Measurements from ENCODE around the gene PJVK. TPM values are rescaled to one million over a fixed set of nuclear protein-coding genes. Genes with fewer than 3 reads are reported as not detected.
A peak's percentile ranks its signal among the peaks of the same experiment; 100 is the strongest.

Gene PJVK
- total and polyA plus RNA-seq, 2 of the 4 experiments (the other 2 are of a cell fraction): 0.72 to 2.4 TPM

- Histone ChIP-seq H3K27ac (ENCODE audit: insufficient read depth, low read length) (no peak overlapping the region), H3K4me2 (ENCODE audit: low read depth, low read length) (no peak overlapping the region), H4K8ac (ENCODE audit: low read depth in 2 of 2, low read length in 2 of 2) (no peak overlapping the region), H2AK5ac (ENCODE audit: low read depth, low read length) (no peak overlapping the region), H4K20me1 (ENCODE audit: insufficient read depth, low read length) (no peaks in the 10 kb centered on the region), H3K36me3 (ENCODE audit: control insufficient read depth, insufficient read depth, low read length) (peaks cover 12% of the 10 kb centered on the region), H3K4me1 (ENCODE audit: control insufficient read depth, insufficient read depth, low read length) (no peaks in the 10 kb centered on the region), H3K9me3 (ENCODE audit: control insufficient read depth, insufficient read depth, low read length) (peaks cover 2% of the 10 kb centered on the region; the same call in 1 of the 2 replicates), H2AFZ (replicated peaks; ENCODE audit: low read length, poor library complexity) (no peak overlapping the region), H3K9me1 (ENCODE audit: insufficient read depth, low read length) (peaks cover 11% of the 10 kb centered on the region; the same call in 1 of the 2 replicates), H3K23ac (ENCODE audit: low read depth, low read length) (no peak overlapping the region), H4K91ac (ENCODE audit: insufficient read depth, low read depth, low read length) (no peak overlapping the region), H3K18ac (ENCODE audit: low read depth, low read length) (no peak overlapping the region), H3K9ac (ENCODE audit: low read depth, low read length) (no peak overlapping the region), H2BK15ac (ENCODE audit: low read depth, low read length) (no peak overlapping the region), H3K56ac (ENCODE audit: extremely low read depth, insufficient read depth, low read length) (no peak overlapping the region), H2BK120ac (ENCODE audit: low read depth, low read length) (no peak overlapping the region), H4K5ac (ENCODE audit: low read depth, low read length) (no peak overlapping the region), H2BK5ac (ENCODE audit: low read depth, low read length, poor library complexity, severe bottlenecking) (no peak overlapping the region), H3K4ac (ENCODE audit: low read depth, low read length) (no peak overlapping the region), H2BK20ac (ENCODE audit: low read depth, low read length) (no peak overlapping the region), H3K27me3 (ENCODE audit: control insufficient read depth, insufficient read depth, low read length) (no peaks in the 10 kb centered on the region), H2AK9ac (replicated peaks; ENCODE audit: low read depth, low read length, poor library complexity) (no peak overlapping the region), H3K14ac (replicated peaks; ENCODE audit: low read depth, low read length) (no peak overlapping the region), H3K79me1 (ENCODE audit: low read depth in 1 of 2, low read length in 2 of 2) (peaks cover 7 to 21% of the 10 kb centered on the region in 2 experiments), H3K4me3 (ENCODE audit: insufficient read depth, low read depth, low read length) (no peak overlapping the region)
- DNase-seq: no peak
- in situ Hi-C loops (cut with MboI; ENCODE audit: low sequenced_read_pairs): no loop called here
- dilution Hi-C loops (cut with HindIII; ENCODE audit: low sequenced_read_pairs, unreplicated experiment): no loop called here
- WGBS, 2 experiments (ENCODE audit: extremely low coverage in 2 of 2, insufficient read length in 1 of 2): no CpG with 5 or more reads among the region's 2 CpGs
- no TSS peak for BruUV-seq (replicated peaks)
- TF ChIP-seq CHD1 (IDR thresholded peaks at IDR 0.05; ENCODE audit: low read depth, low read length): no peak
- TF ChIP-seq MXI1 (IDR thresholded peaks at IDR 0.05; ENCODE audit: borderline replicate concordance, low read depth, low read length): no peak
- no peak for TF ChIP-seq POLR2A (IDR thresholded peaks at IDR 0.05; ENCODE audit: low read depth, low read length)
- no peak for TF ChIP-seq MAFK (IDR thresholded peaks at IDR 0.05; ENCODE audit: low read depth, low read length)
- peak; percentile 46; the same call in 1 of the 2 replicates for TF ChIP-seq CEBPB (IDR thresholded peaks at IDR 0.05; ENCODE audit: low read depth, low read length)
- CTCF ChIA-PET: no interaction called here
- POLR2A ChIA-PET (ENCODE audit: unreplicated experiment): no interaction called here
- ATAC-seq (ENCODE audit: low read depth): no peak
- intact Hi-C loops (cut with micrococcal nuclease): no loop called here
These were observed 23.7 kb upstream of the PJVK start for GRCh38 chr2:178427458-178427857.
